Esophagus mucosa (tissue), 1 donor: ENCODE results near the gene SNRNP35. TPM values are rescaled to one million over a fixed set of nuclear protein-coding genes. Genes with fewer than 3 reads are reported as not detected.
A peak's percentile ranks its signal among the peaks of the same experiment; 100 is the strongest.
"Not testable (repeated sequence)": the region's sequence is repeated elsewhere in the genome, so short reads cannot be mapped to it uniquely, and the experiment has no call there.

ENCODE experiments used
- ATAC-seq: fragments of 200-7000 bp; cut with Tn5 transposase; one replicate; pipeline ENCODE4 v1.9.1; 2020
- total RNA-seq: library from RNA; stranded (reverse); gene quantifications from one replicate; pipeline ENCODE4 v1.2.4, GENCODE V29; 2023
- donor health status: DM: yes; HTN: yes; CAD: no.

Gene SNRNP35
- total RNA-seq, 1 donor from 2014 or later: 10.4 TPM

DNA sequence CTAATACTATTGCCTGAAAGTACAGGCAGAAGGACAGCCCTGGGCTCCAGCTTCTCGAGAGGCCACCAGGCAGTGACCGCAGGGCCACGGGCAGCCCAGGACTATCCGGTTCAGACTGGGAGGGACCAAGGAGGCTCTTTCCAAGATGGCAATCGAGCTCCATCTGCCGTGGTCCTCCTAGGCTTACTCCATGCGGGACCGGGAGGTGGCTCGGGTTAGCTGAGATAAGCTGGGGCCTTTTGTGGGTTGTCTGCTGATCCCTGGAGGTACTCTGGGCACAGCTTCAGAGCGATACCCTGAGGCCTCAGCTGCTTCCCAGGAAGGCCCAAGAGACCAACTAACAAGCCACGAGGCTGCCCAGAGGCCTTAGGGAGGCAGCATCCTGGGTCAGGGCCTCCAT is 33.1 kb downstream of the SNRNP35 start:
- ATAC-seq: peak; percentile 28

DNA sequence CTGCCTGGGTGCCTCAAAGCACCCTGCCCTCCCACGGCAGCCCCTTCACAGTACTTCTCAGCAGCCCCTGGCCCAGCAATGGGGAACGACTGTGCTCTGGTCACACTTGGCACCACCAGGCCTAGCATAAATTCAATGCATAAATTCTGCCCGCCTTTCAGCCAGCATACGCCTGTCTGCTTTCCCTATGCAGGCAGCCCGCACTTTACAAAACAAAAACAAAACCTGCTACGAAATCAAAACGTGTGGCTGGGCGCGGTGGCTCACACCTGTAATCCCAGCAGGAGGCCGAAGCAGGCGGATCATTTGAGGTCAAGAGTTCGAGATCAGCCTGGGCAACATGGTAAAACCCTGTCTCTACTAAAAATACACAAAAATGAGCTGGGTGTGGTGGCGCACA is 33.5 kb downstream of the SNRNP35 start:
- ATAC-seq: no peak

DNA sequence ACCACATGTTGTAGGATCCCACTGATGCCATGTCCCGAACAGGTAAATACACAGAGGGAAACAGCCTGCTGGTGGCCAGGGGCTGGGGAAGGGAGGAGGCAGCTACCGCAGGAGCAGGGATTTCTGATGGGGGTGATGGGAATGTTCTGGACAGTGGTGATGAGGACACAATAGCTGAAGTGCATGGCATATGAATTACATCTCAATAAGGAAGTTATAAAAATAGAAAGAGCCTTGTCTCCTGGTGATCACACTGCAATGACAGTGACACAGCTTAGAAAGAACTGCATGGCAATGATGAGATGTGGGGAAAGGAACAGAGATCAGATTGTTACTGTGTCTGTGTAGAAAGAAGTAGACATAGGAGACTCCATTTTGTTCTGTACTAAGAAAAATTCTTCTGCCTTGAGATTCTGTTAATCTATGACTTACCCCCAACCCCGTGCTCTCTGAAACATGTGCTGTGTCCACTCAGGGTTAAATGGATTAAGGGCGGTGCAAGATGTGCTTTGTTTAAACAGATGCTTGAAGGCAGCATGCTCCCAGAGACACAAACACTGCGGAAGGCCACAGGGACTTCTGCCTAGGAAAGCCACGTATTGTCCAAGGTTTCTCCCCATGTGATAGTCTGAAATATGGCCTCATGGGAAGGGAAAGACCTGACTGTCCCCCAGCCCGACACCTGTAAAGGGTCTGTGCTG is 34.5 kb downstream of the SNRNP35 start:
- not testable (repeated sequence) for ATAC-seq

DNA sequence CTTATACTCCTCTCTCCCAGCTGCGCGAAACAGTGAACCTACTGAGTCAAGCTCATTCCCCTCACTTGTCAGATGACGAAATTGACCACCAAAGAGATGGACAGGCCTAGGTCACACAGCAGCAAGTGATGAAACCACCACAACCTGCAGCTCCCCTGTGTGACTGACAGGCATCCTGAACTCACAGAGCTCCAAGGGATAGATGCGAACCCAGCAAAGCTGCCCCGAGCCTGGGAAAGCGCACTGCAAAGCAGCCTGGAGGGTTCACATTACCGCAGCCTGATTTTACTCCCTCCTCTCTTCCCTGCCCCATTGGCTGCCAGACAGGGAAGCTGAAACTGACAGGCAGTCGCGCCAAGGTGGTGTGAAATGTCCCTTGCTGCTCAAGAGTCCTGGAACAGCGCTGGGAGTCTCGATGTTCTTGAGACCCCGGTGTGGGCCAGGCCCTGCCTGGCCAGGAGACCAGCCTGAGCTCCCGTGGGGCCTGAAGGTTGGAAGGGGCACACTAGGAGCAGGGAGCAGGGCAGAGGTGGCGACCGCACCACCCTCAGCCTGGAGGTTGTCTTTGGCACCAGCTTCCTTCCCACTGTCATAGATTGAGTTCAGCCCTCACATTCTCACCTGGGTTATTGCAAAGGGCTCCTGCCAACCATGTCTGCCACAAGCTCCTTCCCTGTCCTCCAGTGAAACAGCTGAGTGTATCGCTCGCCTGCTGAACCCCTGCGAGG is 36.3 kb downstream of the SNRNP35 start:
- peak; percentile 16 for ATAC-seq

DNA sequence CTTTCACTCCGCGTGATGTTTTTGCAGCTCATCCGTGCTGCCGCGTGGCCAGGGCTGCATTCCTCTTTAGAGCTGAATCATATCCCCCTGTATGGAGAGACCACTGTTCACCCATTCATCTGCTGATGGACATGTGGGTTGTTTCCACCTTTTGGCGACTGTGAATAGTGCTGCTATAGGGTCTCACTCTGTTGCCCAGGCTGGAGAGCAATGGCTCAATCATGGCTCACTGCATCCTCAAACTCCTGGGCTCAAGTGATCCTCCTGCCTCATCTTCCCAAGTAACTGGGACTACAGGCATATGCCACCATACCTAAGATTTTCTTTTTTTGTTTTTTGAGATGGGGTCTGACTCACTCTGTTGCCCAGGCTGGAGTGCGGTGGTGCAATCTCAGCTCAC is 39.1 kb downstream of the SNRNP35 start:
- no peak for ATAC-seq

DNA sequence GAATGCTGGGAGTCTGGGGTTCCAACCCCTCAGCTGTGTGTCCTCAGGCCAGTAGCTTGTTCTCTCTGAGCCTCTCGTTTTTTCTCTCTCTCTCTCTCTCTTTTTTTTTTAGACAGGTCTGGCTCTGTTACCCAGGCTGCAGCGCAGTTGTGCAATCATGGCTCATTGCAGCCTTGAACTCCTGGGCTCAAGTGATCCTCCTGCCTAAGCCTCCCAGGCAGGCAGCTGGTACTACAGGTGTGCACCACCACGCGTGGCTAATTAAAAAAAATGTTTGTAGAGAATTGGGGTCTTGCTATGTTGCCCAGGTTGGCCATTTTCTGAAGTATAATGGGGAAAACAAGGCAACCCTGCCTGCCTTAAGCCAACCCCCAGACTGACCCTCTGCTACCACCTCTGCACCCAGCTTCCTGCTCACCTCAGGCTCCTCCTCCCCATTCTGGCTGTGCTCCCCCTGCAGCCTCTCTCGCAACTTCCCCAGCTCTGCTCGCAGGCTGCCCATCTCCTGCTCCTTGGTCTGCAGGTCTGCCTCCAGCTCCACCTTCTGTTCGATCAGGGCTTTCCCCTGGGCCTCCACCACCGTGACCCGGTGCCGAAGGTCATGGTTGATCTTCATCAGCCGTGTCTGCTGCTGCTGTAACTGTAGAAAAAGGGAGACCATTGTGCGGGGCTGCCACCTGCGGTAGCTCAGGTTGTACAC is 40.3 kb downstream of the SNRNP35 start:
- no peak for ATAC-seq

DNA sequence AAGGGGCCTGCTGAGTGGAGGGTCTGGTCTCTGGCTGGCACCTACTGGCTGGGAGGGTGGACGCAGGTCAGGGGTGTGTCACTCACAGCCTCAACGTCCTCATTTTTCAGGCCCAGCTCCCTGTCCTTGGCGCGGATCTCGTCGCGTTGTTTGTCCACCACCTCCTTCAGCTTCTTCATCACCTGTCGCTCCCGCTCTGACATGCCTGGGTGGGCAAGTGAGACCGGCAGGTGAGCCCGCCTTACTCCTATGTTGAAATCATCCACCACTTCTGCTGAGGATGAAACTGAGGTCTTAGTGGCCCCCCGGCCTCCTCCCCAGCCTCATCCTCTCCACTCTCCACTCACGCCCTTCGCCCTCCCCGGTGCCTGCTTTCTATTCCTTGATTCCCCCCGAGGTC is 41.4 kb downstream of the SNRNP35 start:
- ATAC-seq: no peak

DNA sequence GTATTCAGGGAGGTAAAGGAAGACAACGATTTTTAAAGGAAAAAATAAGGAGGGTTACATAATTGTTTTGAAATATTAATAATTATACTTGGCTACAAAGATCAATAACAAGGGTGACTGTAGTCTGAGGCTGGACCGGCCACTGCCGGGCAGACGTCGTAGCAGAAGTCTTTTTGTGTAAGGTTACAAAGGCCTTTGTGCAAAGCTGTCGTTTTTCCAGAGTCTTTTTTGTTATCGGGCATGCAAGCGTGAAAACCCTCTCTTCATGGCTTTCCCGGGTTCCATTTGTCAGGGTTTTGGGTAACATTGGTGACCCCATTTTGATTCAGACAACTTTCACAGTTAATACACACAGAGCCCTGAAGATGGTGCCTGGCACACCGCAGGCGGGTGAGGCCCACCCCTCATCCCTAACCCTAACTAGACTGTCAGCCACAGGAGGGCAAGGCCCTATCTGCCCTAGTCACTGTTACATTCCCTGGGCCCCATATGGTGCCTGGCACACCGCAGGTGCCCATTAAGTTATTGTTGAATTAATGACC is 44.3 kb downstream of the SNRNP35 start:
- no peak for ATAC-seq

DNA sequence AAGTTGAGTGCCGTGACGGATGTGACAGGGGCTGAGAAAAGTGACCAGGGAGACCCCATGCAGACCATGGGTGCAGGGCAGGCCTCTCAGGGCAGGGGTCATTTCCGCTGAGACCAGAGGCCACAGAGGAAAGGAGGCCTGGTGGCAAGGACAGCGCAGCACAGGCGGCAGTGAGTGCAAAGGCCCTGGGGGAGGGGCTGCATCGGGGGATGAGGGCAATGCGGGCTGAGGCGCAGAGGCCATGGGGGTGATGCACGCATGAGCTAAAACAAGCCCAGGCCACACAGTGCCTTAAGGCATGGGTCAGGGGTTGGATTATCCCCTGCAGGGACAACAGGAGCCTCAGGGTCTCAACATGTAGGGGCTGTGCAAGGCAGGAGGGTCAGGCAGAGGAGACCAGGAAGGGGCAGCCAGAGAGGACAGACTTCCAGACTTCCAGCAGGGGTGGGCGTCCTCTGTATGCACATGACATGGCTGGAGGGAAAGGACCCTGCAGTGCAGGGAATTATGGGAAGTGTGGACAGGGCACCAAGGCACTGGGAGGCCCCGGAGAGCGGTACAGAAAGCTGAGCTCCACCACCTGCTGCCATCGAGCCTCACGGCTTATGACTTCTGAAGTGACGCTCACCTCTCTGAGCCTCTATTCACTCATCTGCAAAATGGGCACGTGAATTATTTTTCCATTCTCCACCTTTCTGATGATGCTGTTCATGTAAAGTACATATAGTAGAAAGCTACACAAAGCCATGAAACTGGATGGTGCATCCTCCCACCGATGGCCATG is 48.3 kb downstream of the SNRNP35 start:
- ATAC-seq: no peak

DNA sequence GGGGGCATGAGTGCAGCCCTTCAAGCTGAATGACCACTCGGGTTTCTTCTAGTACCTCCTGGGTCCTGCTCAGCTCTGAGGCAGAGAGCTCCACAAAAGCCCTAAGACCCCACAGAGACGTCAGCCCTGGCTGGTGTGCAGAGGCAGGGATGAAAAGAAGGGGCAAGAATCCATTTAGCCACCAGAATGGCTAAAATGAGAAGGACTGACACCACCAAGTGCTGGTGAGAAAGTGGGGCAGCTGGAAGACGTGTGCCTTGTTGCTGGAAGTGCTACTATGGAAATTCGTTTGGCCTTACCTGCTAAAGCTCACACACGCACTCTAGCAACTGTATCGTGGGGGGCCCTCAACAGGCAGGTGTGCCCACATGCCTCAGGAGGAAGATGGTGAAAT is 48.9 kb downstream of the SNRNP35 start:
- ATAC-seq: no peak

DNA sequence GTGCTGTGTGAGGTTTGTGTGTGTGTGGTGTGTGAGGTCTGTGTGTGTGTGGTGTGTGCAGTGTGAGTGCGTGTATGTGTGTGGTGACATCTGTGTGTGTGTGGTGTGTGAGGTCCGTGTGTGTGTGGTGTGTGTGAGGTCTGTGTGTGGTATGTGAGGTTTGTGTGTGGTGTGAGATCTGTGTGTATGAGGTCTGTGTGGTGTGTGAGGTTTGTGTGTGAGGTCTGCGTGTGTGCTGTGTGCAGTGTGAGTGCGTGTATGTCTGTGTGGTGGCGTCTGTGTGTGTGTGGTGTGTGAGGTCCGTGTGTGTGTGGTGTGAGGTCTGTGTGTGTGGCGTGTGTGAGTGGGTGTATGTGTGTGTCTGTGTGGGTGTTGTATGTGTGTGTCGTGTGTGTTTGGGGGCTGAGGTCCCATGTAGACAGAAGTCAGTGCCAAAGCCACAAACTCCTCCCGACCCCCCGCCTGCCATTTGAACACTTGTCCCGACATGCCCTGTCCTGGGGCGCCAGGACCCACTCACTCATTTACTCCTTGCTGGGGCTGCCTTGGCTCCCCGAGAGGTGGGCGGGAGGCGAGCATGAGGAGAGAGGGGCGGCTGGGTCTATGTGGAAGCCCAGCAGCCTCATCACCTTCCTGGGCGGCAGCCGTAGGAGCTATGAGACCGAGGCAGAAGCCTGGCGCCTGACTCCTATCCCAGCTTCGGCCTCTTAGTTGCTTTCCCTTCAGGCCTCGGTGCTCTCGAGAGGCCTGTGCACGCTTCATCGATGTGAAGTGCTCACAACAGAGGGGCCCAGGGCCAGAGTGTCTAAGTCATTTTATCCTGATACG is 55.1 kb downstream of the SNRNP35 start:
- ATAC-seq: peak; percentile 11

DNA sequence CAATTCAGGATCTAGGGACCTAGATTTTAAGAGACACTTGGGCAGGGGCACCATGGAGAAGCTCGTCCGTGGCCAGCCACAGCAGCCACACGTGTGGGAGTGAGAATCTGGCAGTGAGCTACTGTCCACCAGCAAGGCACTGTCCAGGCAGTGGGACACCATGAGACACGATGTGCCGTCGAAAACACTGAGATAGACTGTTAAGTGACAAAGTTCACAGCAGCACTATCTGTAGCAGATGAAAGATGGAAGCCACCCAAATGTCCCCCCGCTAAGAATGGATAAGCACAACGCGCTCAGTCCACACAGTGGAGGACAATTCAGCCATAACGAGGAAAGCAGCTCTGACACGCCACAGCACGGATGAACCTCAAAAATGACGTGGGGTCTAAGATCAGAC is 55.9 kb downstream of the SNRNP35 start:
- ATAC-seq: no peak

DNA sequence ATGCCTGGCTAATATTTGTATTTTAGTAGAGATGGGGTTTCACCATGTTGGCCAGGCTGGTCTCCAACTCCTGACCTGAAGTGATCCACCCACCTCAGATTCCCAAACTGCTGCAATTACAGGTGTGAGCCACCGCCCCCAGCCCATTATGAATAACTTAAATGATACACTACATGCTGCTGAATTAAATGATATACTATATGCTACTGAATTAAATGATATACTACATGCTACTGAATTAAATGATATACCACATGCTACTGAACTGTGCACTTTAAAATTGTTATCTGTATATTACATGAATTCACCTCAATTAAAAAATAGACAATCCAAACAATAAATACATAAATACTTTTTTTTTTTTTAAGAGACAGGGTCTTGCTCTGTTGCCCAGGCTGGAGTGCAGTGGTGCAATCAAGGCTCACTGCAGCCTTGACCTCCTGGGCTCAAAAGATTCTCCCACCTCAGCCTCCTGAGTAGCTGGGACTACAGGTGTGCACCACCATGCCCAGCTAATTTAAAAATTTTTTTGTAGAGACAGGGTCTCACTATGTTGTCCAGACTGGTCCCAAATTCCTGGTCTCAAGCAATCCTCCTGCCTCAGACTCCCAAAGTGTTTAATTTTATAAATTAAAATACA is 56.8 kb downstream of the SNRNP35 start:
- not testable (repeated sequence) for ATAC-seq

DNA sequence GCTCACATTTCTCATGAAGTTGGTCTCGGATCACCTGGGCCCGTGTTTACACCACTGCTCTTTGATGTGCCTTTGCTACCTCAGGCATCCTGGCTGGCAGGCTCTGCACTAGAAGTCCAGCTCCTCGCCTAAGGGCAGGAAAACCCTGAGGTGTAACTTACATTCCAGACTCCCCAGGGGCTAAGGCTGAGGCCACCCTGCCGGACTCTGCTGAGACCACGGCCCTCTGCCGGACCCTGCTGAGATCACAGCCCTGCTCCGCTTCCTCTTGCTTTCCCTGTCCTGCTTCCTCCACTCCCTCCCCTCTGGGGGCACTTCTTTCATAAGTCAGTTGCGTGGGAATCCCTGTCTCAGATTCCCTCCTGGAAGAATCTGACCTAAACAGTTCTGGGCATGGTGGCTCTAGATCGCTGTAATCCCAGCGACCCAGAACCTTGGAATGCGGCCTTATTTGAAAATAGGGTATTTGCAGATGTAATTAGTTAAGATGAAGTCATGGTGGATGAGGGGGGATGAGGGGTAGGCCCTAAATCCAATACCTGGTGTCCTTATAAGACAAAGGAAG is 58.4 kb downstream of the SNRNP35 start:
- no peak for ATAC-seq

Other genes starting within 250 kb of the SNRNP35 start
- 13.0 TPM for gene MPHOSPH9, start 225.0 kb upstream of the SNRNP35 start, total RNA-seq
- gene MTRFR, start 224.7 kb upstream of the SNRNP35 start, total RNA-seq: 7.7 TPM
- gene CDK2AP1, start 186.3 kb upstream of the SNRNP35 start, total RNA-seq: 109 TPM
- gene SBNO1, start 93.3 kb upstream of the SNRNP35 start, total RNA-seq: 21.7 TPM
- 57.2 TPM for gene KMT5A, start 74.0 kb upstream of the SNRNP35 start, total RNA-seq
- 1.5 TPM for gene RILPL2, start 21.5 kb upstream of the SNRNP35 start, total RNA-seq
- 6.1 TPM for gene RILPL1, start 75.6 kb downstream of the SNRNP35 start, total RNA-seq
- gene TMED2, start 126.4 kb downstream of the SNRNP35 start, total RNA-seq: 192 TPM
- 11.1 TPM for gene DDX55, start 144.0 kb downstream of the SNRNP35 start, total RNA-seq
- gene EIF2B1, start 175.5 kb downstream of the SNRNP35 start, total RNA-seq: 42.7 TPM
- 31.5 TPM for gene GTF2H3, start 175.7 kb downstream of the SNRNP35 start, total RNA-seq
- gene TCTN2, start 213.0 kb downstream of the SNRNP35 start, total RNA-seq: 4.9 TPM